ENCODE data around the gene VPS52.
"Not testable (repeated sequence)": the region's sequence is repeated elsewhere in the genome, so short reads cannot be mapped to it uniquely, and the experiment has no call there.

The VPS52 gene

DNA sequence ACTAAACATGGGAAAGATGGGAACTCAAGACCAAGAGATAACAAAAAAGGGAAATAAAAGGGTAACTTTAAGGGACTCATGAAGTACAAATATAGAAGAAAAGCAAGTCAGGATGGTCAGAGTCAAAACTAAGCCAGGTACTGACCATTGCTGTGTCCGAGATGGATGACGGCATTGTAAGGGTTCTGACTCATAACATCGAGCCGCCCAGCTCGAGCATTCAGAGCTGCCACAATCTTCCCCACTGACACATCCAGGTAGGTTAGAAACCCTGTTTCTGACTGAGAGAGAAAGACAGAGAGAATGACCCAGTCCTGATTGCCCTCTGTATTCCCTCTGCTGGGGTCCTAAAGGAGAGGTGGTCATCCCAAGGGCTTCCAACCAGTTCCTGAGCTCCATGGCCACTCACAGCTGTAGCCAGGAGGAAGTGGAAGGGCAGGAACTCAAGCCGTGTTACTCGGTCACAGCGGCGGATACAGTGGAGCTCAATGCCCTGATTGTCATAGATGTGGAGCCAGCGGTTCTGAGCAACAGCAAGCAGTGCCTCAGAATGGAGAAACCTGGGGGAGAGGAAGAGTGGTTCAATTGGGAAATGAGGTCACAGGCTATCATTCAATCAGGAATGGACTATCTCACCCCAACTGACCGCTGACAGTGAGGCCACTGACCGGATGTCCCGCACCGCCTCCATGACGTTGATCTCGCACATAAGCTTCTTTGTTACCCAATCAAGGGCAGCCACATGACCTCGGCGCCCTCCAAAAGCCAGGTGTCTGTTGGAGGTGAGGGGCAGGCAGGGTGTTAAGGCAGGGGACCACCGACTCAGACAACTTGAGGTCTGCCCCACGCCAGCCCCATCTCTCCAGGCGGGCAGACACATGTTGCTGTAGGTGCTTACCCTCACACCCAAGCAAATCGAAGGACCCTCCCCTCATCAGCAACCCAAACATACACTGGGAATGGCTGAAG, 15.6 kb upstream of the VPS52 start:
- H3K27ac ChIP-seq, result no peak overlapping the region
- TF ChIP-seq CTCF (conservative IDR thresholded peaks at IDR 0.05) (no peak), ZFX (IDR thresholded peaks at IDR 0.05) (no peak)

DNA sequence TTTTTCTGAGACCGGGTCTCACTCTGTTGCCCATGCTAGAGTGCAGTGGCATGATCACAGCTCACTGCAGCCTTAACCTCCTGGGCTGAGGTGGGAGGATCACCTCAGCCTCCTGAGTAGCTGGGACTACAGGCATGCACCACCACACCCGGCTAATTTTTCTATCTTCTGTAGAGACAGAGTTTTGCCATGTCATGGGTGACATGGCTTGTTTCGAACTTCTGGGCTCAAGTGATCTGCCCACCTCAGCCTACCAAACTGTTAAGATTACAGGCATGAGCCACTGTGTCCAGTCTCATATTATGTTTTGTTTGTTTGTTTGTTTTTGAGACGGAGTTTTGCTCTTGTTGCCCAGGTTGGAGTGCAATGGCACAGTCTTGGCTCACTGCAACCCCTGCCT, 13.5 kb upstream of the VPS52 start:
- not testable (repeated sequence) for H3K27ac ChIP-seq

- H3K27ac ChIP-seq, result no peak overlapping the region
- TF ChIP-seq CTCF (conservative IDR thresholded peaks at IDR 0.05) (no peak), ZFX (IDR thresholded peaks at IDR 0.05) (no peak)
Observed at GRCh38 chr6:33280539-33280938, 8.9 kb upstream of the VPS52 start.

DNA sequence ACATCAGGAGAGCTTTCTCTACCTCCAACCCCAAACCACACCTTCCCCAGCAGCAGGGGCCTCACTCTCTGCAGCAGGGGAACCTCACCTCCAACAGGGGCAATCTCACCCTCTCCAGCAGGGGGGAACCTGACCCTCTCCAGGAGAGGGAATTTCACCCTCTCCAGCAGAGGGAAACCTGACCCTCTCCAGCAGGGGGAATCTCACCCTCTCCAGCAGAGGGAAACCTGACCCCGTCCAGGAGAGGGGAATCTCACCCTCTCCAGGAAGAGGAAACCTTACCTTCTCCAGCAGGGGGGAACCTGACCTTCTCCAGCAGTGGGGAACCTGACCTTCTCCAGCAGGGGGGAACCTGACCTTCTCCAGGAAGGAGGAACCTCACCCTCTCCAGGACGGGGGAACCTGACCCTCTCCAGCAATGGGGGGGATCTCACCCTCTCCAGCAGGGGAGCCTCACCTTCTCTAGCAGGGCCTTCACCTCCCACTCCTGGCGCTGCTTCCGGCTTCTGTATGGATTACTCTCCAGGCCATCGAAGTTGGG, 8.4 kb upstream of the VPS52 start:
- TF ChIP-seq ZFX (IDR thresholded peaks at IDR 0.05) (no peak), CTCF (conservative IDR thresholded peaks at IDR 0.05) (no peak; the same call in 1 of the 2 replicates)
- no peak overlapping the region for H3K27ac ChIP-seq

- TF ChIP-seq ZFX (IDR thresholded peaks at IDR 0.05), result no peak
- TF ChIP-seq CTCF (conservative IDR thresholded peaks at IDR 0.05), result no peak
- H3K27ac ChIP-seq, result no peak overlapping the region
Observed at GRCh38 chr6:33279257-33279695, 7.6 kb upstream of the VPS52 start.

DNA sequence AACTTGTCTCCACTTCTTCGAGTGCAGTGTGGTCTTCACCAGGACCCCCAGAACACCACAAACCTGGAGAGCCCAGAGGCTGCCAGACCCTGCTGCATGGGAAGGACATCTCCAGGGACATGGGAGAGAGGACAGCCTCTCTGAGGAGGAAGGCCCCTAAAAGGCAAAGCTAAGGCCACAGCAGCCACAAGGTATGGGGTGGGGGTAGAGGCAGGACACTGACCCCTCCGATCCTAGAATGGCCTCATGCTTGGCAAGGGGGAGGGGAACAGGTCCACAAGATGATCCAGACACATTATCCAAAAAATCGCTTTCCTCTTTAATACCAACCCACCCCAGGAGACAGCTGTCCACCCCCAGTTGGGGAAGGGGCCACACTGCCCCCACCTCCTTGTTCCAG, 7.1 kb upstream of the VPS52 start:
- no peak overlapping the region for H3K27ac ChIP-seq
- TF ChIP-seq ZFX (IDR thresholded peaks at IDR 0.05) (no peak), CTCF (conservative IDR thresholded peaks at IDR 0.05) (no peak)

- H3K27ac ChIP-seq, result no peak overlapping the region
- no peak for TF ChIP-seq CTCF (conservative IDR thresholded peaks at IDR 0.05)
Observed at GRCh38 chr6:33278392-33278741, 6.7 kb upstream of the VPS52 start.

Measured in C4-2B (cell line).